GM23338 (cell line): ENCODE measurements around the gene FASTKD1. TPM values are rescaled to one million over a fixed set of nuclear protein-coding genes. Genes with fewer than 3 reads are reported as not detected.

Experiments used
- ATAC-seq: fragments of 200-7000 bp; cut with Tn5 transposase; 3 replicates; pipeline ENCODE4 v1.9.1; 2020
- DNase-seq: peaks from one replicate; pipeline ENCODE4 v3.0.0-alpha.2; 2015; ENCODE audit warnings: low spot score
- H2AFZ ChIP-seq: fragments of 200-600 bp; sonication (generic); 2 replicates; pipeline ENCODE4 v1.8.0; 2016; ENCODE audit warnings: antibody characterized with exemption, mild to moderate bottlenecking, moderate library complexity
- H3F3A ChIP-seq: fragments of 200-600 bp; sonication (generic); replicated peaks from 2 replicates; pipeline ENCODE4 v1.8.0; 2017; ENCODE audit warnings: antibody characterized with exemption, mixed run types, low read depth
- H3K27ac ChIP-seq: fragments of 200-600 bp; sonication (generic); 2 replicates; pipeline ENCODE4 v1.6.1; 2016; ENCODE audit warnings: low read depth
- H3K27me3 ChIP-seq: fragments of 200-600 bp; sonication (generic); 2 replicates; pipeline ENCODE4 v1.8.0; 2016; ENCODE audit warnings: mild to moderate bottlenecking, mixed run types, moderate library complexity; ENCODE audit not compliant: insufficient read depth
- H3K36me3 ChIP-seq: fragments of 200-600 bp; sonication (generic); 2 replicates; pipeline ENCODE4 v1.8.0; 2016; ENCODE audit warnings: mild to moderate bottlenecking; ENCODE audit not compliant: insufficient read depth
- H3K4me1 ChIP-seq: fragments of 200-600 bp; sonication (generic); 2 replicates; pipeline ENCODE4 v1.8.0; 2016; ENCODE audit warnings: mild to moderate bottlenecking, moderate library complexity; ENCODE audit not compliant: insufficient read depth
- H3K4me2 ChIP-seq: fragments of 200-600 bp; sonication (generic); 2 replicates; pipeline ENCODE4 v1.7.1; 2017; ENCODE audit warnings: mixed run types
- H3K4me3 ChIP-seq: fragments of 200-600 bp; sonication (generic); 2 replicates; pipeline ENCODE4 v1.6.1; 2016; ENCODE audit warnings: mixed run types
- H3K79me2 ChIP-seq: fragments of 200-600 bp; sonication (generic); replicated peaks from 2 replicates; pipeline ENCODE4 v1.8.0; 2017; ENCODE audit warnings: mild to moderate bottlenecking; ENCODE audit not compliant: insufficient read depth
- H3K9me2 ChIP-seq: fragments of 200-600 bp; sonication (generic); 2 replicates; pipeline ENCODE4 v1.8.0; 2017; ENCODE audit not compliant: insufficient read depth
- H4K20me1 ChIP-seq: fragments of 200-600 bp; sonication (generic); replicated peaks from 2 replicates; pipeline ENCODE4 v1.8.0; 2017; ENCODE audit warnings: mild to moderate bottlenecking; ENCODE audit not compliant: insufficient read depth
- H3K27ac Mint-ChIP-seq: 2 replicates; pipeline ENCODE4 v1.8.0; 2020; ENCODE audit warnings: inconsistent platforms, mild to moderate bottlenecking, moderate library complexity, mixed read lengths
- H3K27me3 Mint-ChIP-seq: 3 replicates; pipeline ENCODE4 v1.8.0; 2022; ENCODE audit warnings: low read depth, mild to moderate bottlenecking, moderate library complexity, mixed read lengths, inconsistent platforms; ENCODE audit not compliant: insufficient read depth, poor library complexity
- H3K36me3 Mint-ChIP-seq: 3 replicates; pipeline ENCODE4 v1.8.0; 2021; ENCODE audit warnings: low read depth, mild to moderate bottlenecking, inconsistent platforms, moderate library complexity, mixed read lengths
- H3K4me1 Mint-ChIP-seq: 3 replicates; pipeline ENCODE4 v1.8.0; 2020; ENCODE audit warnings: mild to moderate bottlenecking, inconsistent platforms, mixed read lengths
- H3K4me3 Mint-ChIP-seq: 3 replicates; pipeline ENCODE4 v1.8.0; 2021; ENCODE audit warnings: moderate library complexity, mild to moderate bottlenecking, inconsistent platforms, mixed read lengths
- H3K9me3 Mint-ChIP-seq: 3 replicates; pipeline ENCODE4 v1.8.0; 2020; ENCODE audit warnings: moderate library complexity, mild to moderate bottlenecking, inconsistent platforms, mixed read lengths
- CREB1 ChIP-seq: fragments of 250-450 bp; sonication (Bioruptor Pico); IDR thresholded peaks from 2 replicates; pipeline ENCODE4 v1.5.0; 2020; ENCODE audit warnings: low read depth, mild to moderate bottlenecking, moderate library complexity
- EZH2 ChIP-seq: fragments of 200-600 bp; sonication (generic); IDR thresholded peaks from one replicate; pipeline ENCODE4 v1.8.0; 2017; ENCODE audit warnings: antibody characterized with exemption, mild to moderate bottlenecking, low read depth; ENCODE audit not compliant: unreplicated experiment
- EZH2phosphoT487 ChIP-seq: fragments of 200-600 bp; sonication (generic); IDR thresholded peaks from one replicate; pipeline ENCODE4 v1.8.1; 2018; ENCODE audit warnings: antibody characterized with exemption; ENCODE audit not compliant: unreplicated experiment
- JUNB ChIP-seq: IDR thresholded peaks from one replicate; pipeline ENCODE4 v1.6.1; 2016; ENCODE audit warnings: antibody characterized with exemption; ENCODE audit not compliant: unreplicated experiment
- NANOG ChIP-seq: IDR thresholded peaks from 2 replicates; pipeline ENCODE4 v1.6.1; 2016; ENCODE audit warnings: antibody characterized with exemption, borderline replicate concordance
- POLR2AphosphoS5 ChIP-seq: IDR thresholded peaks from 2 replicates; pipeline ENCODE4 v1.6.1; 2016; ENCODE audit warnings: antibody characterized with exemption, low read depth
- STAT1 ChIP-seq: IDR thresholded peaks from one replicate; pipeline ENCODE4 v1.6.1; 2016; ENCODE audit warnings: antibody characterized with exemption; ENCODE audit not compliant: unreplicated experiment
- ZNF114 ChIP-seq: fragments of 250-450 bp; sonication (Bioruptor Pico); IDR thresholded peaks from 2 replicates; pipeline ENCODE4 v1.5.0; 2020; ENCODE audit warnings: mild to moderate bottlenecking, moderate library complexity
- ZNF331 ChIP-seq: fragments of 250-450 bp; sonication (Bioruptor Pico); IDR thresholded peaks from 2 replicates; pipeline ENCODE4 v1.5.0; 2020; ENCODE audit warnings: low read depth, mild to moderate bottlenecking, moderate library complexity
- polyA plus RNA-seq: library from polyadenylated mRNA; unstranded; fragments of >200 nt; fragmentation: Nextera tagmentation; extraction: Ambion mirVana; gene quantifications from 2 replicates; pipeline ENCODE4 v1.2.1, GENCODE V29; 2016
- total RNA-seq: library from RNA; depleted of rRNA; stranded (reverse); fragments of >200 nt; shearing (Covaris generic); gene quantifications from 2 replicates; pipeline ENCODE4 v1.2.3, GENCODE V29; 2014
- TF ChIP-seq, protein P1 (sequence below), 2 experiments: fragments of 200-600 bp in 1 of 2; sonication (generic) in 1 of 2; conservative IDR thresholded peaks; 2 replicates each; pipeline versions ENCODE4 v1.5.1 to v1.6.1; 2016 to 2017; ENCODE audit warnings: antibody characterized with exemption in 2 of 2, low read depth in 2 of 2, mild to moderate bottlenecking in 2 of 2, moderate library complexity in 1 of 2
- TF ChIP-seq, protein P2 (sequence below): fragments of 250-450 bp; sonication (Bioruptor Pico); IDR thresholded peaks from 2 replicates; pipeline ENCODE4 v1.5.0; 2020; ENCODE audit warnings: mild to moderate bottlenecking, moderate library complexity
- TF ChIP-seq, protein P3 (sequence below): IDR thresholded peaks from one replicate; pipeline ENCODE4 v1.6.1; 2018; ENCODE audit warnings: antibody characterized with exemption; ENCODE audit not compliant: unreplicated experiment
- TF ChIP-seq, protein P4 (sequence below): IDR thresholded peaks from 2 replicates; pipeline ENCODE4 v1.6.1; 2016; ENCODE audit warnings: antibody characterized with exemption

The FASTKD1 gene
- total and polyA plus RNA-seq, 2 experiments from 2014 or later, result 49.0 to 53.3 TPM

DNA sequence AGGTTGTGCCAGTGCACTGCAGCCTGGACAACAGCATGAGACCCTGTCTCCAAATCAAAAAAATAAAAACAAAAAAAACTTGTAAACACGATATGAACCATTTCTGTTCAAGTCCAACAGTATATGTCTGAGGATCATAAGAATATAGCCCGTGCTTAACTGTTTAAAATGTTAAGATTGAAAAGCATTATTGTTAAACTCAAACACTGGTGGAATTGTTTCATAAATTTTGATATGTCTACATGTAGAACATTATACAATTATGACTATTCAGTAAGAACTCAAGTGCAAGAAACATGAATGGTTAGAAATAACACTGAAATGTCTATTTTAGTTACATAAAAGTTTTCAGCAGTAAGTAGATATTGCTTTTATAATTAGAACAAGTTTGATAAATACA, 40.2 kb upstream of the FASTKD1 start:
- H3K9me2 ChIP-seq, result no peaks in the 10 kb centered on the region
- TF ChIP-seq POLR2AphosphoS5 (no peak), ZNF331 (CRISPR knock-in tag) (no peak), CREB1 (CRISPR knock-in tag) (no peak), NANOG (no peak), ZNF114 (CRISPR knock-in tag) (no peak), STAT1 (no peak), EZH2 (no peak), EZH2phosphoT487 (no peak), JUNB (no peak)
- TF ChIP-seq, protein P1, sequence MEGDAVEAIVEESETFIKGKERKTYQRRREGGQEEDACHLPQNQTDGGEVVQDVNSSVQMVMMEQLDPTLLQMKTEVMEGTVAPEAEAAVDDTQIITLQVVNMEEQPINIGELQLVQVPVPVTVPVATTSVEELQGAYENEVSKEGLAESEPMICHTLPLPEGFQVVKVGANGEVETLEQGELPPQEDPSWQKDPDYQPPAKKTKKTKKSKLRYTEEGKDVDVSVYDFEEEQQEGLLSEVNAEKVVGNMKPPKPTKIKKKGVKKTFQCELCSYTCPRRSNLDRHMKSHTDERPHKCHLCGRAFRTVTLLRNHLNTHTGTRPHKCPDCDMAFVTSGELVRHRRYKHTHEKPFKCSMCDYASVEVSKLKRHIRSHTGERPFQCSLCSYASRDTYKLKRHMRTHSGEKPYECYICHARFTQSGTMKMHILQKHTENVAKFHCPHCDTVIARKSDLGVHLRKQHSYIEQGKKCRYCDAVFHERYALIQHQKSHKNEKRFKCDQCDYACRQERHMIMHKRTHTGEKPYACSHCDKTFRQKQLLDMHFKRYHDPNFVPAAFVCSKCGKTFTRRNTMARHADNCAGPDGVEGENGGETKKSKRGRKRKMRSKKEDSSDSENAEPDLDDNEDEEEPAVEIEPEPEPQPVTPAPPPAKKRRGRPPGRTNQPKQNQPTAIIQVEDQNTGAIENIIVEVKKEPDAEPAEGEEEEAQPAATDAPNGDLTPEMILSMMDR (conservative IDR thresholded peaks at IDR 0.05; ENCODE audit: low read depth in 2 of 2), result no peak
- TF ChIP-seq, protein P2, sequence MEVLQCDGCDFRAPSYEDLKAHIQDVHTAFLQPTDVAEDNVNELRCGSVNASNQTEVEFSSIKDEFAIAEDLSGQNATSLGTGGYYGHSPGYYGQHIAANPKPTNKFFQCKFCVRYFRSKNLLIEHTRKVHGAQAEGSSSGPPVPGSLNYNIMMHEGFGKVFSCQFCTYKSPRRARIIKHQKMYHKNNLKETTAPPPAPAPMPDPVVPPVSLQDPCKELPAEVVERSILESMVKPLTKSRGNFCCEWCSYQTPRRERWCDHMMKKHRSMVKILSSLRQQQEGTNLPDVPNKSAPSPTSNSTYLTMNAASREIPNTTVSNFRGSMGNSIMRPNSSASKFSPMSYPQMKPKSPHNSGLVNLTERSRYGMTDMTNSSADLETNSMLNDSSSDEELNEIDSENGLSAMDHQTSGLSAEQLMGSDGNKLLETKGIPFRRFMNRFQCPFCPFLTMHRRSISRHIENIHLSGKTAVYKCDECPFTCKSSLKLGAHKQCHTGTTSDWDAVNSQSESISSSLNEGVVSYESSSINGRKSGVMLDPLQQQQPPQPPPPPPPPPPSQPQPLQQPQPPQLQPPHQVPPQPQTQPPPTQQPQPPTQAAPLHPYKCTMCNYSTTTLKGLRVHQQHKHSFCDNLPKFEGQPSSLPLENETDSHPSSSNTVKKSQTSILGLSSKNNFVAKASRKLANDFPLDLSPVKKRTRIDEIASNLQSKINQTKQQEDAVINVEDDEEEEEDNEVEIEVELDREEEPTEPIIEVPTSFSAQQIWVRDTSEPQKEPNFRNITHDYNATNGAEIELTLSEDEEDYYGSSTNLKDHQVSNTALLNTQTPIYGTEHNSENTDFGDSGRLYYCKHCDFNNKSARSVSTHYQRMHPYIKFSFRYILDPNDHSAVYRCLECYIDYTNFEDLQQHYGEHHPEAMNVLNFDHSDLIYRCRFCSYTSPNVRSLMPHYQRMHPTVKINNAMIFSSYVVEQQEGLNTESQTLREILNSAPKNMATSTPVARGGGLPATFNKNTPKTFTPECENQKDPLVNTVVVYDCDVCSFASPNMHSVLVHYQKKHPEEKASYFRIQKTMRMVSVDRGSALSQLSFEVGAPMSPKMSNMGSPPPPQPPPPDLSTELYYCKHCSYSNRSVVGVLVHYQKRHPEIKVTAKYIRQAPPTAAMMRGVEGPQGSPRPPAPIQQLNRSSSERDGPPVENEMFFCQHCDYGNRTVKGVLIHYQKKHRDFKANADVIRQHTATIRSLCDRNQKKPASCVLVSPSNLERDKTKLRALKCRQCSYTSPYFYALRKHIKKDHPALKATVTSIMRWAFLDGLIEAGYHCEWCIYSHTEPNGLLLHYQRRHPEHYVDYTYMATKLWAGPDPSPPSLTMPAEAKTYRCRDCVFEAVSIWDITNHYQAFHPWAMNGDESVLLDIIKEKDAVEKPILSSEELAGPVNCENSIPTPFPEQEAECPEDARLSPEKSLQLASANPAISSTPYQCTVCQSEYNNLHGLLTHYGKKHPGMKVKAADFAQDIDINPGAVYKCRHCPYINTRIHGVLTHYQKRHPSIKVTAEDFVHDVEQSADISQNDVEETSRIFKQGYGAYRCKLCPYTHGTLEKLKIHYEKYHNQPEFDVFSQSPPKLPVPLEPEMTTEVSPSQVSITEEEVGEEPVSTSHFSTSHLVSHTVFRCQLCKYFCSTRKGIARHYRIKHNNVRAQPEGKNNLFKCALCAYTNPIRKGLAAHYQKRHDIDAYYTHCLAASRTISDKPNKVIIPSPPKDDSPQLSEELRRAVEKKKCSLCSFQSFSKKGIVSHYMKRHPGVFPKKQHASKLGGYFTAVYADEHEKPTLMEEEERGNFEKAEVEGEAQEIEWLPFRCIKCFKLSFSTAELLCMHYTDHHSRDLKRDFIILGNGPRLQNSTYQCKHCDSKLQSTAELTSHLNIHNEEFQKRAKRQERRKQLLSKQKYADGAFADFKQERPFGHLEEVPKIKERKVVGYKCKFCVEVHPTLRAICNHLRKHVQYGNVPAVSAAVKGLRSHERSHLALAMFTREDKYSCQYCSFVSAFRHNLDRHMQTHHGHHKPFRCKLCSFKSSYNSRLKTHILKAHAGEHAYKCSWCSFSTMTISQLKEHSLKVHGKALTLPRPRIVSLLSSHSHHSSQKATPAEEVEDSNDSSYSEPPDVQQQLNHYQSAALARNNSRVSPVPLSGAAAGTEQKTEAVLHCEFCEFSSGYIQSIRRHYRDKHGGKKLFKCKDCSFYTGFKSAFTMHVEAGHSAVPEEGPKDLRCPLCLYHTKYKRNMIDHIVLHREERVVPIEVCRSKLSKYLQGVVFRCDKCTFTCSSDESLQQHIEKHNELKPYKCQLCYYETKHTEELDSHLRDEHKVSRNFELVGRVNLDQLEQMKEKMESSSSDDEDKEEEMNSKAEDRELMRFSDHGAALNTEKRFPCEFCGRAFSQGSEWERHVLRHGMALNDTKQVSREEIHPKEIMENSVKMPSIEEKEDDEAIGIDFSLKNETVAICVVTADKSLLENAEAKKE (CRISPR knock-in tag), result no peak
- TF ChIP-seq, protein P3, sequence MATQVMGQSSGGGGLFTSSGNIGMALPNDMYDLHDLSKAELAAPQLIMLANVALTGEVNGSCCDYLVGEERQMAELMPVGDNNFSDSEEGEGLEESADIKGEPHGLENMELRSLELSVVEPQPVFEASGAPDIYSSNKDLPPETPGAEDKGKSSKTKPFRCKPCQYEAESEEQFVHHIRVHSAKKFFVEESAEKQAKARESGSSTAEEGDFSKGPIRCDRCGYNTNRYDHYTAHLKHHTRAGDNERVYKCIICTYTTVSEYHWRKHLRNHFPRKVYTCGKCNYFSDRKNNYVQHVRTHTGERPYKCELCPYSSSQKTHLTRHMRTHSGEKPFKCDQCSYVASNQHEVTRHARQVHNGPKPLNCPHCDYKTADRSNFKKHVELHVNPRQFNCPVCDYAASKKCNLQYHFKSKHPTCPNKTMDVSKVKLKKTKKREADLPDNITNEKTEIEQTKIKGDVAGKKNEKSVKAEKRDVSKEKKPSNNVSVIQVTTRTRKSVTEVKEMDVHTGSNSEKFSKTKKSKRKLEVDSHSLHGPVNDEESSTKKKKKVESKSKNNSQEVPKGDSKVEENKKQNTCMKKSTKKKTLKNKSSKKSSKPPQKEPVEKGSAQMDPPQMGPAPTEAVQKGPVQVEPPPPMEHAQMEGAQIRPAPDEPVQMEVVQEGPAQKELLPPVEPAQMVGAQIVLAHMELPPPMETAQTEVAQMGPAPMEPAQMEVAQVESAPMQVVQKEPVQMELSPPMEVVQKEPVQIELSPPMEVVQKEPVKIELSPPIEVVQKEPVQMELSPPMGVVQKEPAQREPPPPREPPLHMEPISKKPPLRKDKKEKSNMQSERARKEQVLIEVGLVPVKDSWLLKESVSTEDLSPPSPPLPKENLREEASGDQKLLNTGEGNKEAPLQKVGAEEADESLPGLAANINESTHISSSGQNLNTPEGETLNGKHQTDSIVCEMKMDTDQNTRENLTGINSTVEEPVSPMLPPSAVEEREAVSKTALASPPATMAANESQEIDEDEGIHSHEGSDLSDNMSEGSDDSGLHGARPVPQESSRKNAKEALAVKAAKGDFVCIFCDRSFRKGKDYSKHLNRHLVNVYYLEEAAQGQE, result no peak
- TF ChIP-seq, protein P4, sequence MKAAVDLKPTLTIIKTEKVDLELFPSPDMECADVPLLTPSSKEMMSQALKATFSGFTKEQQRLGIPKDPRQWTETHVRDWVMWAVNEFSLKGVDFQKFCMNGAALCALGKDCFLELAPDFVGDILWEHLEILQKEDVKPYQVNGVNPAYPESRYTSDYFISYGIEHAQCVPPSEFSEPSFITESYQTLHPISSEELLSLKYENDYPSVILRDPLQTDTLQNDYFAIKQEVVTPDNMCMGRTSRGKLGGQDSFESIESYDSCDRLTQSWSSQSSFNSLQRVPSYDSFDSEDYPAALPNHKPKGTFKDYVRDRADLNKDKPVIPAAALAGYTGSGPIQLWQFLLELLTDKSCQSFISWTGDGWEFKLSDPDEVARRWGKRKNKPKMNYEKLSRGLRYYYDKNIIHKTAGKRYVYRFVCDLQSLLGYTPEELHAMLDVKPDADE, result no peak
- no peaks in the 10 kb centered on the region for H3F3A ChIP-seq
- peaks cover 88% of the 10 kb centered on the region for H3K36me3 Mint-ChIP-seq
- H3K27me3 ChIP-seq, result no peaks in the 10 kb centered on the region
- no peak for DNase-seq
- no peaks in the 10 kb centered on the region; the same call in 2 of the 3 replicates for H3K9me3 Mint-ChIP-seq
- no peak overlapping the region for H3K27ac Mint-ChIP-seq
- H3K4me2 ChIP-seq, result no peak overlapping the region
- peaks cover 50% of the 10 kb centered on the region for H3K36me3 ChIP-seq
- peaks cover 9% of the 10 kb centered on the region for H4K20me1 ChIP-seq
- H3K4me1 ChIP-seq, result no peaks in the 10 kb centered on the region
- H3K27ac ChIP-seq, result no peak overlapping the region
- H3K79me2 ChIP-seq, result peaks cover 72% of the 10 kb centered on the region
- no peaks in the 10 kb centered on the region for H3K27me3 Mint-ChIP-seq
- no peak overlapping the region for H3K4me3 ChIP-seq
- no peak for ATAC-seq
- no peak overlapping the region for H3K4me3 Mint-ChIP-seq
- H2AFZ ChIP-seq, result no peak overlapping the region
- H3K4me1 Mint-ChIP-seq, result 0 out of 3 replicates have a peak, but pooled peaks cover 2% of the 10 kb centered on the region
